Right renal cortex interstitium (tissue), 3 donors: ENCODE results near the gene NSMF. TPM values are rescaled to one million over a fixed set of nuclear protein-coding genes. Genes with fewer than 3 reads are reported as not detected.
"Not testable (repeated sequence)": the region's sequence is repeated elsewhere in the genome, so short reads cannot be mapped to it uniquely, and the experiment has no call there.

Source experiments
- DNase-seq, 3 donors: peaks; one replicate each; pipeline ENCODE4 v3.0.0-alpha.2; 2013; ENCODE audit warnings: low read depth in 3 of 3, low spot score in 2 of 3
- polyA plus RNA-seq, 3 donors: library from polyadenylated mRNA; unstranded; fragments of 120-200 nt; gene quantifications; one replicate each; pipeline ENCODE4 v1.2.1, GENCODE V29; 2013; ENCODE audit not compliant: insufficient read length in 3 of 3

NSMF gene
- polyA plus RNA-seq, 3 donors = 51.0 to 58.8 (median 57.3) TPM

- no peak for DNase-seq
These were observed 18.9 kb upstream of the NSMF start for GRCh38 chr9:137477778-137478612.

GRCh38 chr9:137476856-137477255 is 17.7 kb upstream of the NSMF start:
- no peak for DNase-seq

GRCh38 chr9:137475666-137476065 is 16.5 kb upstream of the NSMF start:
- DNase-seq = no peak

DNA sequence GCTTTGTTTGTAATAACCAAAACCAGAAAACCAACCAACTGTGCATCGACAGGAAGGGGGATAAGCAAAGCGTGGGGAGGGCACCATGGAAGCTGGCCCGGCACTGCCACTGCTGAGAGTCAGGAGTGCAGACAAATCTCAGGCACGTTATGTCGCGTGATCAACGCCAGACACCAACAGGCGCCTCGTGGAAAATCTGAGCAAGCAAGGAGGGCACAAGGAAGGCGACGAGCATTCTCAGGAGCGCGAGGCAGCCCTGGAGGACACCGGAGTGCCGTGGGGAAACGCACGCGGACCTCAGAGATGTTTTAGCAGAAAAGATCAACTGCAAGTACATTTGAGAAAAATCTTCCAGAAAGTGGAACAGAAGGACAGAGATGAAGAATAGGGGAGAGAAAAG is 15.1 kb upstream of the NSMF start:
- no peak for DNase-seq

- no peak for DNase-seq
These were observed 11.7 kb upstream of the NSMF start for GRCh38 chr9:137470785-137471184.

DNA sequence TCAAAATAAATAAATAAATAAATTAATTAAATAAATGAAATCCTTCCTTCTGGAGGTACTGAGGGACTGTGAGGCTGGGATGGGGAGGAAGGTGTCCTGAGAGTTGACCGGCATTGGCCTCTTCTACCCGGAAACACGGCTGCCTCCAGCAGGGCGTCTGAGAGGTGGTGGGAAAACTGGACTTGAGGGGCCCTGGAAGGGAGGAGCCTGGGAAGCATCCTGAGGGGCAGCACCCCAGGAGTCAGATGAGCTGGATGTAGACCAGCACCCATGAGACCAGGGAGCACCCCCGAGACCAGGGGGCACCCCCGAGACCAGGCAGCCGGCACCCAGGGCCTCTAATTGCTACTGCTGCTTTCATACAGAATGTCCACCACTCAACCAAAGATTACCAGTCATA is 8.8 kb upstream of the NSMF start:
- no peak for DNase-seq

DNA sequence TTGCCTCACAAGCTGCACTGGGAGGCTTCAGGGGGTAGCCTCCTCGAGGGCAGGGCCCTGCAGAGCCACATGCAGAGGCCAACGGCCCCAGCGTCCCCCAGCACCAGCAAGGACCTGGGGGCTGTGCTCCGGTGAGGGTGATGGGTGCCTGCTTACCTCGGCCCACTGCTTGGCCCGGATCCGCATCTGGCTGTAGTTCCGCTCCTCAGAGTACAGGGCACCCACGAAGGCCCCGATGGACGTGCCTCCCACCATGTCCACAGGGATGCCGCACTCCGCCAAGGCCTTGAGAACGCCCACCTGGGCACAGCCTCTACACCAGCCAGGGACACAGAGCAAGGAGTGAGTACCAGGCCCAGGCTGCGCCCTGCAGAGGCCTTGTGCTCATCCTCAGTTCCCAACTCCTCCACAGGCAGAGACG is 8.0 kb upstream of the NSMF start:
- DNase-seq = no peak

GRCh38 chr9:137466389-137467085 is 7.4 kb upstream of the NSMF start:
- DNase-seq = not testable (repeated sequence)

GRCh38 chr9:137465720-137466388 is 6.7 kb upstream of the NSMF start:
- DNase-seq = no peak

GRCh38 chr9:137465000-137465719 is 6.0 kb upstream of the NSMF start:
- no peak for DNase-seq

GRCh38 chr9:137464291-137464999 is 5.3 kb upstream of the NSMF start:
- DNase-seq = no peak

- no peak for DNase-seq
These were observed 4.8 kb upstream of the NSMF start for GRCh38 chr9:137463931-137464290.

- DNase-seq = no peak
These were observed 4.1 kb upstream of the NSMF start for GRCh38 chr9:137462986-137463930.

DNA sequence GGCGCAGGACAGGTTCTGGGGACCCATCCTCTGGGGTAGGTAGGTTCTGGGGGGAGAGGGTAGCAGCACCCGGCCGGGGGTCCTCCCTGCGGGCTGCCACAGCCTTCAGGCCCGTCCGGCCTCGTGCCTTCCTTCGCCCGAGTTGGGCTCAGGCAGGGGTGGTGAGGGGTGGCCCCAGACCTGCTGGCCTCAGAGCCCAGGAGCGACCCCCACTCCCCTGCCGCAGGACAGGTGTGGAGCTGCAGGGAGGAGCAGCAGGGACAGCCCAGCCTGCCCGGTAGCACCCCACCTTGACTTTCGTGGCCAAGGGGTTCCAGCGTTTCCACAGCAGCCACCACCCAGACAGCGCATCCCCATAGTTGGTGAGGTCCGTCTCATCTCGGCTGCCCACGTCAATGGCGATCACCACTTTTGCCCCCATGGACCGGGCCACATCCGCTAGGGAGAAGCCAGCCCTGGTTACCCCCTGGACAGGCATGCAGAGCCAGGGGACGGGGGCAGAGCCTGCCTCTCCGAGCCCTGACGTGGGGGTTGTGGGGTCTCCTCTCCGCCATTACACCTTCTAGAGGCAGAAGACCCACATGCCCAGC is 3.4 kb upstream of the NSMF start:
- DNase-seq = no peak

DNA sequence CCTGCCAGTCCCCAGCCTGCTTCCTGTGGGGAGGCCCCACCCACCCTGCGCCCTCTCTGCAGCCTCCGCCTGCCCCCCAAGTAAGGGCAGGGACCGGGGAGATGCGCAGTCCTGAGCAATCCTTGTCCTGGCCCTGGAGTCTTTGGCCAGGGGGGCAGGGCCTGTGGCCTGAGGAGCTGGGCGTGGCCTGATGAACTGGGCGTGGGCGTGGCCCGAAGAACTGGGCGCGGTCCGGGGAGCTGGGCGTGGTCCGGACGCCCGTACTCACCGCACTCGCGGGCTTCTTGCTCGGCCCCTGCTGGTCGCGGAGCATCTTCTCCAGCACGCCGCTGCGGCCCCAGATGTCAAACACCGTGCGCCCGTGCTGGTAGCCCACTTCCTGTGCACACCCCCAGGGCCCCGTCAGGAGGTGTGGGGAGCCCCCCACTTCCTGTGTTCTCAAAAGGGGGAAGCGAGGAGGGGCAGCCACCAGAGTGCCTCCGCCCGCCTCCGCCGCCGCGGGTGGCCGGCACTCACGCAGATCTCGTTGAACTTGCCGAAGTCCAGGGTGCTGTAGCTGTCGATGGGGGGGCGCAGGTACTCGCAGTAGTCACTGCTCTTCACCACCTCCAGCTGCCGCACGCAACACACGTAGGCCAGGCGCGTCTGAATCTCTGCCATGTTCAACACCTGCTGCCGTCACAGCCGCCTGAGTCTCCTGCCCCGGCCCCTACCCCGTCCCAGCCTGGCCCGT is 2.7 kb upstream of the NSMF start:
- no peak for DNase-seq

DNA sequence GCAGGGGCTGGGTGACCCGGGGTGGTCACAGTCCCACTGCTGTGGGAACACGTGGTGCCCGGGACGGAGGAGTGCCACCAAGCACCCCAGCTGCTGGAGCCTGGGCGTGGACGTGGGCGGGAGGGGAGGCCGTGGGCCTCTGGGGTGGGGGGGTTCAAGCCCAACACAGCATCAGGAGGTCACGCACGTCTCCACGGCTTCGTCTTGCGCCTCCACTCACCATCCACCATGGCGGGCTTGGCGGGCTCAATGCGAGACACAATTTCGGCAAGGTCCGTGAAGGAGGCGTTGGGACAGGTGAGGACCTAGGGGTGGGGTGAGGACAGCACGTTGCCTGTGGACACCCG is 2.2 kb upstream of the NSMF start:
- no peak for DNase-seq

DNA sequence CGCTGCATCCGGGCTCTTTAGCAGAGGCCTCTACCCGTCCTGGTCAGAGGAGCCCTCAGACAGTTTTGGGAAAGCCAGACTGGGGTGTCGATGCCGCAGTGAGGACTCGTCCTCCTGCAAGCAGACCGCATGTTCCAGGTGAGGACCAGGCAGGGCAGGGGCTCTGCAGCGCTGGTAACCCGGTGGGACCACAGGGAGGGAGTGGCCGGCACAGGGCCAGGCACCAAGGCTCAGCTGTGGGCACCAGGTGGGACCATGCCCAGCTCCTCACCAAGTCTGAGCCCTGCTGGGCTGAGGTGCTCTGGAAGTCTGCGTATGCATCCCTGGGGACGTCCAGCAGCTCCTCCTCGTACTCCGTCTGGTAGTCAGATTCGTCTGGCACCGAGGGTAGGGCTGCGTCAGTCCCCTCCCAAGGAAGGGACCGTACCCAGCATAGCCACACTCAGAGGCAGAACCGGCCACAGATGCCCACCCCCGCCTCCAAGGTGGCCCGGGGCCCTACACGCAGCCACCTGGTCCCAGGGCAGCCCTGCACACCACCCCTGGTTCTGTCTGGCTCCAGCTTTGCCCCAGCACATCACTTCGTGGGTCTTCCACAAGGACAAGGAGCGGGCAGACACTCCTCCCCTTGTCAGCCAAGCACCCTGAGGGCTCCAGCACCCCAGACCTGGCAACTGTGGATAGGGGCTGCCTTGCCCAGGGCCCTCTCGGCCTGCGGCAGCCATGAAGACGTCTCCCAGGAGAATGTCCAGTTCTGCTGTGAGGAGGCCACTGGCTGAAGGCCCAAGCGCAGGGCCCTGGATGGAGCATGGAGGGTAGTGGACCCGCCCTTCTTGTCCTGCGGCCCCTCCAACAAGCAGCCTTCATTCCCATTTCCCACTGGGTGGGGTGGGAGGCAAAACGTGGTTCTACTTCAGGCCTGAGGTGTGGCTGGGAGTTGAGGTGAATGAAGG is 1.5 kb upstream of the NSMF start:
- DNase-seq = no peak
